H1 (cell line): ENCODE results near the gene ADCY5. TPM values are rescaled to one million over a fixed set of nuclear protein-coding genes. Genes with fewer than 3 reads are reported as not detected.

Experiments
- CTCF ChIA-PET: fragments of 300-600 bp; sonication (Branson Sonifier 250); formaldehyde crosslinking; loops from one replicate; lab custom pipeline; 2021; ENCODE audit not compliant: partially characterized antibody; lab: Charles Lee
- POLR2A ChIA-PET: fragments of 300-600 bp; sonication (Branson Sonifier 250); formaldehyde crosslinking; loops from one replicate; lab custom pipeline; 2021; ENCODE audit warnings: inconsistent platforms; ENCODE audit not compliant: partially characterized antibody; lab: Charles Lee
- DNase-seq, 2 experiments: peaks; one replicate each; pipeline versions ENCODE4 v3.0.0 to v3.0.0-alpha.2; 2010 to 2022; ENCODE audit warnings: low spot score in 2 of 2, low read depth in 1 of 2, mixed read lengths in 1 of 2
- FAIRE-seq: peaks from 2 replicates; lab custom pipeline; 2011; peaks lifted over from hg19 to GRCh38; lab: Jason Lieb, UNC
- H2AFZ ChIP-seq: 2 replicates; pipeline ENCODE4 v1.8.1; 2012; ENCODE audit warnings: low read length, inconsistent platforms
- H2AK5ac ChIP-seq: 2 replicates; pipeline ENCODE4 v1.6.1; 2013; ENCODE audit warnings: low read depth, low read length
- H2BK120ac ChIP-seq: replicated peaks from 2 replicates; pipeline ENCODE3; 2013; ENCODE audit warnings: low read depth, low read length, inconsistent platforms
- H2BK12ac ChIP-seq: 2 replicates; pipeline ENCODE4 v1.6.1; 2013; ENCODE audit warnings: low read depth, low read length
- H2BK15ac ChIP-seq: 2 replicates; pipeline ENCODE4 v1.6.1; 2013; ENCODE audit warnings: low read length
- H2BK20ac ChIP-seq: 2 replicates; pipeline ENCODE4 v1.6.1; 2013; ENCODE audit warnings: low read length
- H2BK5ac ChIP-seq: 2 replicates; pipeline ENCODE4 v1.6.1; 2013; ENCODE audit warnings: low read depth, low read length
- H3K14ac ChIP-seq: 2 replicates; pipeline ENCODE4 v1.6.1; 2013; ENCODE audit warnings: inconsistent platforms; ENCODE audit not compliant: insufficient read length
- H3K18ac ChIP-seq: 2 replicates; pipeline ENCODE4 v1.6.1; 2013; ENCODE audit warnings: low read length; ENCODE audit errors: extremely low read depth
- H3K23ac ChIP-seq: 2 replicates; pipeline ENCODE4 v1.6.1; 2013; ENCODE audit warnings: inconsistent platforms; ENCODE audit not compliant: insufficient read length
- H3K23me2 ChIP-seq: 2 replicates; pipeline ENCODE4 v1.6.1; 2013; ENCODE audit warnings: low read depth, low read length
- H3K27ac ChIP-seq: 2 replicates; pipeline ENCODE4 v1.6.1; 2011; ENCODE audit warnings: low read depth, low read length, inconsistent platforms
- H3K27me3 ChIP-seq, 4 experiments: replicated peaks in 1 of 4; 1 replicate in 1 of 4; 2 replicates in 3 of 4; pipeline versions ENCODE4 v1.6.1 to v1.8.1; 2011 to 2013; ENCODE audit warnings: low read length in 3 of 4, mild to moderate bottlenecking in 3 of 4, inconsistent platforms in 2 of 4, mixed read lengths in 2 of 4, moderate library complexity in 1 of 4; ENCODE audit not compliant: control insufficient read depth in 3 of 4, insufficient read depth in 3 of 4; ENCODE audit errors: extremely low read depth in 1 of 4
- H3K36me3 ChIP-seq, 4 experiments: 2 replicates each; pipeline versions ENCODE4 v1.6.1 to v1.8.1; 2011 to 2013; ENCODE audit warnings: mild to moderate bottlenecking in 4 of 4, low read length in 3 of 4, moderate library complexity in 2 of 4, control low read depth in 1 of 4, inconsistent platforms in 1 of 4; ENCODE audit not compliant: insufficient read depth in 4 of 4, control insufficient read depth in 2 of 4
- H3K4ac ChIP-seq: replicated peaks from 2 replicates; pipeline ENCODE3; 2013; ENCODE audit warnings: low read length, low read depth, mixed read lengths, inconsistent platforms; ENCODE audit not compliant: insufficient read length
- H3K4me1 ChIP-seq, 4 experiments: replicated peaks in 1 of 4; 1 replicate in 1 of 4; 2 replicates in 3 of 4; pipeline versions ENCODE4 v1.6.1 to v1.8.1; 2011 to 2013; ENCODE audit warnings: low read length in 3 of 4, inconsistent platforms in 2 of 4, mixed read lengths in 1 of 4; ENCODE audit not compliant: insufficient read depth in 4 of 4, control insufficient read depth in 3 of 4
- H3K4me2 ChIP-seq, 2 experiments: 2 replicates each; pipeline versions ENCODE4 v1.6.1 to v1.8.1; 2011 to 2013; ENCODE audit warnings: low read depth in 2 of 2, low read length in 2 of 2, control low read depth in 1 of 2, inconsistent platforms in 1 of 2, mild to moderate bottlenecking in 1 of 2; ENCODE audit not compliant: insufficient read depth in 1 of 2
- H3K4me3 ChIP-seq, 4 experiments: fragments of 200-600, 300-600 bp in 1 of 4; sonication (generic), shearing (Covaris generic), sonication (Bioruptor Twin) in 1 of 4; 2 replicates each; pipeline versions ENCODE4 v1.5.1 to v1.8.1; 2011 to 2016; ENCODE audit warnings: low read length in 4 of 4, low read depth in 3 of 4, control low read depth in 2 of 4, inconsistent platforms in 2 of 4, mild to moderate bottlenecking in 2 of 4, mixed read lengths in 1 of 4, moderate library complexity in 1 of 4; ENCODE audit not compliant: insufficient read depth in 2 of 4; ENCODE audit errors: extremely low read depth in 1 of 4
- H3K56ac ChIP-seq: replicated peaks from 2 replicates; pipeline ENCODE3; 2013; ENCODE audit warnings: low read depth, mild to moderate bottlenecking, mixed read lengths, low read length, inconsistent platforms; ENCODE audit not compliant: insufficient read length
- H3K79me1 ChIP-seq: 2 replicates; pipeline ENCODE4 v1.6.1; 2013; ENCODE audit warnings: low read depth, low read length, control low read depth
- H3K79me2 ChIP-seq, 2 experiments: 2 replicates each; pipeline versions ENCODE4 v1.6.1 to v1.8.1; 2012 to 2013; ENCODE audit warnings: low read length in 2 of 2, mild to moderate bottlenecking in 2 of 2, inconsistent platforms in 1 of 2; ENCODE audit not compliant: insufficient read depth in 2 of 2, control insufficient read depth in 1 of 2
- H3K9ac ChIP-seq, 4 experiments: replicated peaks in 1 of 4; 1 replicate in 1 of 4; 2 replicates in 3 of 4; pipeline versions ENCODE4 v1.6.1 to v1.8.1; 2011 to 2013; ENCODE audit warnings: low read depth in 3 of 4, low read length in 3 of 4, control low read depth in 2 of 4, mild to moderate bottlenecking in 2 of 4, moderate library complexity in 2 of 4, inconsistent platforms in 1 of 4; ENCODE audit errors: extremely low read depth in 1 of 4
- H3K9me3 ChIP-seq, 2 experiments: 2 replicates each; pipeline versions ENCODE4 v1.6.1 to v1.8.1; 2012 to 2013; ENCODE audit warnings: mild to moderate bottlenecking in 2 of 2, moderate library complexity in 2 of 2, control low read depth in 1 of 2, inconsistent platforms in 1 of 2, low read depth in 1 of 2, low read length in 1 of 2, mixed read lengths in 1 of 2; ENCODE audit not compliant: insufficient read depth in 2 of 2
- H4K20me1 ChIP-seq, 2 experiments: replicated peaks in 1 of 2; 2 replicates each; pipeline versions ENCODE3 to v1.8.1; 2011 to 2013; ENCODE audit warnings: inconsistent platforms in 2 of 2, low read length in 2 of 2, mild to moderate bottlenecking in 1 of 2; ENCODE audit not compliant: insufficient read depth in 2 of 2, control insufficient read depth in 1 of 2
- H4K5ac ChIP-seq: 2 replicates; pipeline ENCODE4 v1.6.1; 2013; ENCODE audit warnings: low read length, low read depth, mixed read lengths, inconsistent platforms; ENCODE audit not compliant: insufficient read length
- H4K8ac ChIP-seq: 2 replicates; pipeline ENCODE4 v1.8.0; 2013; ENCODE audit warnings: mild to moderate bottlenecking, moderate library complexity, low read length, inconsistent platforms; ENCODE audit not compliant: insufficient read depth; ENCODE audit errors: extremely low read depth
- H4K91ac ChIP-seq: replicated peaks from 2 replicates; pipeline ENCODE3; 2013; ENCODE audit warnings: low read length, mixed read lengths, inconsistent platforms; ENCODE audit not compliant: insufficient read length
- CTCF ChIP-seq, 3 experiments: IDR thresholded peaks; 1 replicate in 2 of 3; 2 replicates in 1 of 3; pipeline versions ENCODE4 v1.5.1 to v1.6.1; 2011; ENCODE audit warnings: low read length in 3 of 3, mild to moderate bottlenecking in 3 of 3, inconsistent platforms in 2 of 3, low read depth in 1 of 3, moderate library complexity in 1 of 3; ENCODE audit not compliant: insufficient read depth in 1 of 3; ENCODE audit errors: control extremely low read depth in 1 of 3
- POLR2A ChIP-seq, 2 experiments: IDR thresholded peaks; 1 replicate in 1 of 2; 2 replicates in 1 of 2; pipeline ENCODE4 v1.6.1; 2011; ENCODE audit warnings: low read depth in 2 of 2, low read length in 2 of 2, mild to moderate bottlenecking in 2 of 2; ENCODE audit errors: control extremely low read depth in 1 of 2
- RFX5 ChIP-seq: IDR thresholded peaks from 2 replicates; pipeline ENCODE4 v1.6.1; 2011; ENCODE audit warnings: low read depth, low read length, improper control_type of control experiment, borderline replicate concordance
- SAP30 ChIP-seq: fragments of 300-600 bp; sonication (generic); IDR thresholded peaks from 2 replicates; pipeline ENCODE4 v1.7.1; 2012; ENCODE audit warnings: low read length, moderate library complexity, mild to moderate bottlenecking, inconsistent platforms; ENCODE audit not compliant: insufficient read depth, insufficient replicate concordance
- SIRT6 ChIP-seq: IDR thresholded peaks from one replicate; pipeline ENCODE4 v1.7.1; 2012; ENCODE audit warnings: low read length, inconsistent platforms
- TAF1 ChIP-seq: IDR thresholded peaks from 2 replicates; pipeline ENCODE4 v1.6.1; 2011; ENCODE audit warnings: mild to moderate bottlenecking, low read depth, low read length
- TCF12 ChIP-seq: IDR thresholded peaks from 2 replicates; pipeline ENCODE4 v1.6.1; 2011; ENCODE audit warnings: low read depth, mild to moderate bottlenecking, low read length
- TEAD4 ChIP-seq: IDR thresholded peaks from 2 replicates; pipeline ENCODE4 v1.6.1; 2012; ENCODE audit warnings: low read depth, low read length, inconsistent platforms, mixed read lengths
- WGBS, 2 experiments: shearing (Covaris generic) in 1 of 2; methylation state at CpG; one replicate each; pipeline versions ENCODE4 v1.1.6 to v1.1.7; 2013 to 2015; ENCODE audit warnings: low lambda C conversion rate in 2 of 2, mixed read lengths in 2 of 2, inconsistent platforms in 1 of 2, low coverage in 1 of 2, missing lambda C conversion rate in 1 of 2; ENCODE audit not compliant: insufficient replicate concordance in 2 of 2, insufficient coverage in 1 of 2, insufficient read length in 1 of 2; ENCODE audit errors: extremely low coverage in 1 of 2, missing lambda C conversion rate in 1 of 2; 5-methylcytosine and 5-hydroxymethylcytosine counted together
- polyA plus RNA-seq, 7 experiments: library from polyadenylated mRNA; depleted of rRNA in 3 of 7; stranded (reverse) in 5 of 7; unstranded in 2 of 7; fragments of >200 nt in 5 of 7; fragments of 200-250 nt in 2 of 7; gene quantifications; 1 replicate in 5 of 7; 2 replicates in 1 of 7; 4 replicates in 1 of 7; pipeline versions ENCODE4 v1.2.1 to v1.2.3, GENCODE V29; 2011 to 2013; ENCODE audit warnings: missing spikeins in 2 of 7, mixed read lengths in 2 of 7
- total RNA-seq: library from RNA; stranded (reverse); fragmentation: NEBNext Ultra II Directional; extraction: Animal tissue kit (Norgen Biotek cat#: 25700); gene quantifications from 2 replicates; pipeline ENCODE4 v1.2.1, GENCODE V29; 2021

Gene ADCY5
- total and polyA plus RNA-seq, 2 of the 8 experiments (the other 6 are each of a cell fraction or from before 2014, with no cell fraction given) = 18.9 to 40.8 TPM

DNA sequence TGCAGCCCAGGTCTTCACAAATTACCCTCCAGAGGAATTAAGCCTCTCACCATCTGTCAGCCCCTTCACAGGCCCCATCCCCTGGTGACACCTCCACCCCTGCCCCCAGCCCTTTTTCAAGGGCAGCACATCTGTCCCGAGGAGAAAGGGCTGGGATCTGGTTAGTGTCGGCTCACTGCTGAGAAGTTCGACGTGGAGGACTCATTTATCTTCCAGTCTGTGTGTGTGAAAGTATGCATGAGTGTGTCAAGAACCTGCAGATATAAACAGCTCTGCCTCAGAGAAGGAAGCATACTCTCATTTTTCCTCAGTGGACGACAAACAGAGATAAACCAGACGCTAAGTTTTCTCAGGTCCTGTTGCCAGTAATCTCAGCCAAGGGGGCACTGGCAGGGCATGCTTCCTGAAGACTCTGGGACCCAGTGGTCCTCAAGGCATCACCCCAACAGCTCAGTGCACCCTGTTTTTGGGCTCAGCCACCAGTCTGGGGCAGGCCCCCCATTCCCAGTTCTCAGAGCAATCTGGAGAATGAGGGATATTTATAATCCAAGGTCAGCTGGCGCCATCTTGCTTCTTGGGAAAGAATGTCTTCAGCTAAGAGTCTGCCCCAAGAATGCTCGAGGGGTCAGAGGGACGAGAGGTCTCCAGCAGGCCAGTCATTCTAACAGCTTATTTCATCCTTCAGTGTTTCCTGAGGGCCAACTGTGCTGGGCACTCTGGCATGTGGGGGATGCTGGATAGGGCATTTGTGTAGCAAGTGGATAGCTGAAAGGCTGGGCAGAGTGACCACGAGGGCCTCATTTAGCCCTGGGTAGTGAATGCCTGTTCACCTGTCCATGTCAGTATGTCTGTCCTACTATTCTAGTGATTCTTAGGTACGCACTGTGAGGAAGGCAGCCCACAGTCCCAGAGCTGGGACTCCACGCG is 73.6 kb downstream of the ADCY5 start:
- H4K5ac ChIP-seq = no peak overlapping the region
- no peaks in the 10 kb centered on the region for H4K20me1 ChIP-seq
- H2BK20ac ChIP-seq = no peak overlapping the region
- no peaks in the 10 kb centered on the region for H3K79me2 ChIP-seq
- H3K4me3 ChIP-seq = no peak overlapping the region
- H3K4me1 ChIP-seq = peaks cover 0 to 4% (median 0%) of the 10 kb centered on the region in 4 experiments; a peak in 1 of 7 replicates
- ChIA-PET CTCF (interaction anchor here (0.6 to 8.2 kb wide), 42 partner anchors 8 to 1075 kb away, joined by 3 to 63 read pairs (median 5); partner anchors contain the start of gene ADCY5), POLR2A (interaction anchor here (1.2 to 1.4 kb wide), 3 partner anchors 8 to 10 kb away, joined by 4 to 5 read pairs (median 4); no protein-coding TSS in a partner anchor)
- H3K36me3 ChIP-seq = no peaks in the 10 kb centered on the region; a peak in 1 of 8 replicates
- no peak overlapping the region for H2BK15ac ChIP-seq
- H4K91ac ChIP-seq = no peak overlapping the region
- H4K8ac ChIP-seq = no peak overlapping the region
- H3K23me2 ChIP-seq = no peaks in the 10 kb centered on the region
- no peak overlapping the region for H2AK5ac ChIP-seq
- H3K18ac ChIP-seq = no peak overlapping the region
- no peak overlapping the region for H2BK120ac ChIP-seq
- H3K27me3 ChIP-seq = peaks cover 0 to 2% (median 0%) of the 10 kb centered on the region in 4 experiments; a peak in 1 of 7 replicates
- no peak overlapping the region for H3K4ac ChIP-seq
- no peak overlapping the region for H3K4me2 ChIP-seq
- H3K9me3 ChIP-seq = no peaks in the 10 kb centered on the region
- H3K79me1 ChIP-seq = no peaks in the 10 kb centered on the region
- no peak overlapping the region for H2BK5ac ChIP-seq
- peak overlapping the region; percentile 31; the same call in 1 of the 2 replicates for H2BK12ac ChIP-seq
- FAIRE-seq (peak; percentile 50), DNase-seq (no peak)
- no peak overlapping the region for H3K14ac ChIP-seq
- no peak overlapping the region for H3K27ac ChIP-seq
- no peak overlapping the region for H3K23ac ChIP-seq
- no peak overlapping the region for H3K9ac ChIP-seq
- no peak overlapping the region for H3K56ac ChIP-seq
- no peak overlapping the region for H2AFZ ChIP-seq
- WGBS, 2 experiments = 90% methylated on average over 13 of the region's 13 CpGs; no CpG with 5 or more reads in 1 of the 2 experiments
- TF ChIP-seq POLR2A (IDR thresholded peaks at IDR 0.05; ENCODE audit: control extremely low read depth in 1 of 2, low read depth in 2 of 2, low read length in 2 of 2) (no peak), TEAD4 (peak; percentile 38; the same call in 1 of the 2 replicates), RFX5 (no peak), SIRT6 (no peak), CTCF (IDR thresholded peaks at IDR 0.05; ENCODE audit: control extremely low read depth in 1 of 3, insufficient read depth in 1 of 3, low read depth in 1 of 3, low read length in 3 of 3) (peak; percentile 29 to 67 (median 54)), SAP30 (no peak), TAF1 (no peak), TCF12 (no peak)
